ENCODE measurements around the gene C1QTNF4. TPM values are rescaled to one million over a fixed set of nuclear protein-coding genes. Genes with fewer than 3 reads are reported as not detected.
A peak's percentile ranks its signal among the peaks of the same experiment; 100 is the strongest.
"Not testable (repeated sequence)": the region's sequence is repeated elsewhere in the genome, so short reads cannot be mapped to it uniquely, and the experiment has no call there.

Gene C1QTNF4
- total RNA-seq, 1 donor from 2014 or later: 0.20 TPM

- Mint-ChIP-seq H3K36me3 (ENCODE audit: low read depth, unreplicated experiment) (peaks cover 5% of the 10 kb centered on the region), H3K4me3 (ENCODE audit: unreplicated experiment) (peak overlapping the region; percentile 82), H3K27me3 (ENCODE audit: low read depth, unreplicated experiment) (no peaks in the 10 kb centered on the region), H3K27ac (ENCODE audit: unreplicated experiment) (peak overlapping the region; percentile 26), H3K4me1 (ENCODE audit: low read depth, unreplicated experiment) (no peaks in the 10 kb centered on the region), H3K9me3 (ENCODE audit: unreplicated experiment) (no peaks in the 10 kb centered on the region)
- H3K79me2 ChIP-seq (ENCODE audit: insufficient read depth, low read length): peaks cover 41% of the 10 kb centered on the region
- DNase-seq (ENCODE audit: low read depth) (no peak), FAIRE-seq (no peak)
- TF ChIP-seq EZH2 (IDR thresholded peaks at IDR 0.05; ENCODE audit: insufficient read depth, low read length): no peak
- TF ChIP-seq, protein P1, sequence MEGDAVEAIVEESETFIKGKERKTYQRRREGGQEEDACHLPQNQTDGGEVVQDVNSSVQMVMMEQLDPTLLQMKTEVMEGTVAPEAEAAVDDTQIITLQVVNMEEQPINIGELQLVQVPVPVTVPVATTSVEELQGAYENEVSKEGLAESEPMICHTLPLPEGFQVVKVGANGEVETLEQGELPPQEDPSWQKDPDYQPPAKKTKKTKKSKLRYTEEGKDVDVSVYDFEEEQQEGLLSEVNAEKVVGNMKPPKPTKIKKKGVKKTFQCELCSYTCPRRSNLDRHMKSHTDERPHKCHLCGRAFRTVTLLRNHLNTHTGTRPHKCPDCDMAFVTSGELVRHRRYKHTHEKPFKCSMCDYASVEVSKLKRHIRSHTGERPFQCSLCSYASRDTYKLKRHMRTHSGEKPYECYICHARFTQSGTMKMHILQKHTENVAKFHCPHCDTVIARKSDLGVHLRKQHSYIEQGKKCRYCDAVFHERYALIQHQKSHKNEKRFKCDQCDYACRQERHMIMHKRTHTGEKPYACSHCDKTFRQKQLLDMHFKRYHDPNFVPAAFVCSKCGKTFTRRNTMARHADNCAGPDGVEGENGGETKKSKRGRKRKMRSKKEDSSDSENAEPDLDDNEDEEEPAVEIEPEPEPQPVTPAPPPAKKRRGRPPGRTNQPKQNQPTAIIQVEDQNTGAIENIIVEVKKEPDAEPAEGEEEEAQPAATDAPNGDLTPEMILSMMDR (IDR thresholded peaks at IDR 0.05; ENCODE audit: insufficient read depth, low read depth, low read length): no peak
- H2AFZ ChIP-seq (ENCODE audit: low read depth, low read length): peak overlapping the region; percentile 92
- peaks cover 3% of the 10 kb centered on the region for H3K36me3 ChIP-seq (ENCODE audit: insufficient read depth, low read length)
- no peaks in the 10 kb centered on the region for H3K27me3 ChIP-seq (ENCODE audit: insufficient read depth, low read length)
- peaks cover 7% of the 10 kb centered on the region for H3K4me1 ChIP-seq (ENCODE audit: insufficient read depth, low read length)
- no peaks in the 10 kb centered on the region for H4K20me1 ChIP-seq (ENCODE audit: insufficient read depth, low read length)
- peak overlapping the region; percentile 97 for H3K4me2 ChIP-seq (ENCODE audit: low read length)
- H3K4me3 ChIP-seq (ENCODE audit: insufficient read depth, low read depth, low read length): peak overlapping the region; percentile 92
- H3K9me3 ChIP-seq (ENCODE audit: insufficient read depth, low read depth, low read length): no peaks in the 10 kb centered on the region
- peak overlapping the region; percentile 70 for H3K27ac ChIP-seq (ENCODE audit: low read depth, low read length)
- peak overlapping the region; percentile 93 for H3K9ac ChIP-seq (ENCODE audit: low read length)
Measured at GRCh38 chr11:47564933-47565339, 29.3 kb downstream of the C1QTNF4 start.

GRCh38 chr11:47564366-47564765 is 29.8 kb downstream of the C1QTNF4 start:
- not testable (repeated sequence) for H3K9me3 ChIP-seq (ENCODE audit: insufficient read depth, low read depth, low read length); H3K36me3 ChIP-seq (ENCODE audit: insufficient read depth, low read length); H3K36me3 Mint-ChIP-seq (ENCODE audit: low read depth, unreplicated experiment); DNase-seq (ENCODE audit: low read depth); H2AFZ ChIP-seq (ENCODE audit: low read depth, low read length); H3K4me3 ChIP-seq (ENCODE audit: insufficient read depth, low read depth, low read length); H3K4me1 ChIP-seq (ENCODE audit: insufficient read depth, low read length); H3K27ac ChIP-seq (ENCODE audit: low read depth, low read length); H3K4me1 Mint-ChIP-seq (ENCODE audit: low read depth, unreplicated experiment); H4K20me1 ChIP-seq (ENCODE audit: insufficient read depth, low read length); H3K27me3 ChIP-seq (ENCODE audit: insufficient read depth, low read length); H3K27ac Mint-ChIP-seq (ENCODE audit: unreplicated experiment); FAIRE-seq; H3K9ac ChIP-seq (ENCODE audit: low read length); H3K9me3 Mint-ChIP-seq (ENCODE audit: unreplicated experiment); H3K27me3 Mint-ChIP-seq (ENCODE audit: low read depth, unreplicated experiment)
- H3K4me3 Mint-ChIP-seq (ENCODE audit: unreplicated experiment): peak overlapping the region; percentile 57
- Histone ChIP-seq H3K4me2 (ENCODE audit: low read length) (peak overlapping the region; percentile 8), H3K79me2 (ENCODE audit: insufficient read depth, low read length) (peaks cover 35% of the 10 kb centered on the region)

DNA sequence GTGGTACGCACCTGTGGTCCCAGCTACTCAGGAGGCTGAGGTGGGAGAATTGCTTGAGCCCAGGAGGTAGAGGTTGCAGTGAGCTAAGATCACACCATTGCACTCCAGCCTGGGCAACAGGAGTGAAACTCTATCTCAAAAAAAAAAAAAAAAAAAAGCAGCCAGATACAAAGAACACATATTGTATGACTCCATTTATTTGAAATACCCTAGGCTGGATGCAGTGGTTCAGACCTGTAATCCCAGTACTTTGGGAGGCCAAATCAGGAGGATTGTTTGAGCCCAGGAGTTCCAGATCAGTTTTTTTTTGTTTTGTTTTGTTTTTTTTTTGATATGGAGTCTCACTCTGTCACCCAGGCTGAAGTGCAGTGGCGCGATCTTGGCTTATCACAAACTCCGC is 31.8 kb downstream of the C1QTNF4 start:
- not testable (repeated sequence) for H4K20me1 ChIP-seq (ENCODE audit: insufficient read depth, low read length); FAIRE-seq; DNase-seq (ENCODE audit: low read depth); H3K36me3 ChIP-seq (ENCODE audit: insufficient read depth, low read length); H3K4me1 ChIP-seq (ENCODE audit: insufficient read depth, low read length); H3K4me2 ChIP-seq (ENCODE audit: low read length); H3K4me1 Mint-ChIP-seq (ENCODE audit: low read depth, unreplicated experiment); H3K27me3 ChIP-seq (ENCODE audit: insufficient read depth, low read length); H3K27ac Mint-ChIP-seq (ENCODE audit: unreplicated experiment); H3K4me3 ChIP-seq (ENCODE audit: insufficient read depth, low read depth, low read length); H3K9ac ChIP-seq (ENCODE audit: low read length); H3K27me3 Mint-ChIP-seq (ENCODE audit: low read depth, unreplicated experiment); H3K4me3 Mint-ChIP-seq (ENCODE audit: unreplicated experiment); H3K36me3 Mint-ChIP-seq (ENCODE audit: low read depth, unreplicated experiment); H2AFZ ChIP-seq (ENCODE audit: low read depth, low read length); H3K9me3 ChIP-seq (ENCODE audit: insufficient read depth, low read depth, low read length); H3K27ac ChIP-seq (ENCODE audit: low read depth, low read length); H3K9me3 Mint-ChIP-seq (ENCODE audit: unreplicated experiment)
- peaks cover 23% of the 10 kb centered on the region for H3K79me2 ChIP-seq (ENCODE audit: insufficient read depth, low read length)

DNA sequence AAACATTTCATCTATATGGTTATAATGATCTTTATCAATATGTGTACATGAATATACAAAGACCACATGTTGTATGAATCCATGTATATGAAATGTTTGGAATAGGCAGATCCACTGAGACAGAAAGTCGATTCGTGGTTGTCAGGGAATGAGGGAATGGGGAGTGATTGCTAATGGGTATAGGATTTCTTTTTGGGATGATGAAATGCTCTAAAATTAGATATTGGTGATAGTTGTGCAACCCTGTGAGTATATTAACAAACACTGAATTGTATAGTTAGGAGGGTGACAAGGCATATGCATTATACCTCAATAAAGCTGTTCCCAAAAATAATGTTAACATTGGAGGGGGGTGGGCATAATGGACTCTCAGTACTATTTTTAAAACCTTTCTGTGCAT is 33.8 kb downstream of the C1QTNF4 start:
- Histone ChIP-seq H3K36me3 (ENCODE audit: insufficient read depth, low read length) (no peaks in the 10 kb centered on the region), H3K27me3 (ENCODE audit: insufficient read depth, low read length) (no peaks in the 10 kb centered on the region), H2AFZ (ENCODE audit: low read depth, low read length) (no peak overlapping the region), H3K4me3 (ENCODE audit: insufficient read depth, low read depth, low read length) (no peak overlapping the region), H4K20me1 (ENCODE audit: insufficient read depth, low read length) (no peaks in the 10 kb centered on the region), H3K4me1 (ENCODE audit: insufficient read depth, low read length) (peaks cover 7% of the 10 kb centered on the region), H3K4me2 (ENCODE audit: low read length) (no peak overlapping the region), H3K27ac (ENCODE audit: low read depth, low read length) (no peak overlapping the region), H3K79me2 (ENCODE audit: insufficient read depth, low read length) (peaks cover 7% of the 10 kb centered on the region), H3K9me3 (ENCODE audit: insufficient read depth, low read depth, low read length) (no peaks in the 10 kb centered on the region), H3K9ac (ENCODE audit: low read length) (no peak overlapping the region)
- TF ChIP-seq EZH2 (IDR thresholded peaks at IDR 0.05; ENCODE audit: insufficient read depth, low read length): no peak
- TF ChIP-seq, protein P1 (IDR thresholded peaks at IDR 0.05; ENCODE audit: insufficient read depth, low read depth, low read length): no peak
- Mint-ChIP-seq H3K27me3 (ENCODE audit: low read depth, unreplicated experiment) (no peaks in the 10 kb centered on the region), H3K9me3 (ENCODE audit: unreplicated experiment) (no peaks in the 10 kb centered on the region), H3K36me3 (ENCODE audit: low read depth, unreplicated experiment) (no peaks in the 10 kb centered on the region), H3K4me1 (ENCODE audit: low read depth, unreplicated experiment) (no peaks in the 10 kb centered on the region), H3K27ac (ENCODE audit: unreplicated experiment) (no peak overlapping the region), H3K4me3 (ENCODE audit: unreplicated experiment) (no peak overlapping the region)
- FAIRE-seq: no peak
- DNase-seq (ENCODE audit: low read depth): no peak
